GM19238 (cell line): Measurements from ENCODE around the gene GRM3.

Experiments used
- DNase-seq: peaks from one replicate; pipeline ENCODE4 v3.0.0; 2011; ENCODE audit warnings: low spot score; ENCODE audit not compliant: insufficient read length

The GRM3 gene

DNA sequence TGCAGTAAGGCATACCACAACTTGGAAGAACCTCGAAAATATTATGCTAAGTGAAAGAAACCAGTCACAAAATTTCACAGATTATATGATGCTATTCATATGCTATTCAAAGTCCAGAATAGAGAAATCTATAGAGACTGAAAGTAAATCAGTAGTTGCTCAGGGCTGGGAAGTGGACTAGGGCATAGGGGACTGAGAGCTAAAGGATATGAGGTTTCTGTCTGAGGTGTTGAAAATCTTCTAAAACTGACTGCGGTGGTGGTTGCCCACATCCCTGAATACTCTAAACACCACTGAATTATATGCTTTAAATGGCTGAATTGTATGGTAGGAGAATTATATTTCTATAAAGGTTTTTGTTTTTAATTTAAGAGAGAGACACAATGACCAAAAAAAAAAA lies 254.5 kb downstream of the GRM3 start:
- no peak for DNase-seq

- DNase-seq, result no peak
Observed at GRCh38 chr7:86900886-86901285, 257.2 kb downstream of the GRM3 start.

DNA sequence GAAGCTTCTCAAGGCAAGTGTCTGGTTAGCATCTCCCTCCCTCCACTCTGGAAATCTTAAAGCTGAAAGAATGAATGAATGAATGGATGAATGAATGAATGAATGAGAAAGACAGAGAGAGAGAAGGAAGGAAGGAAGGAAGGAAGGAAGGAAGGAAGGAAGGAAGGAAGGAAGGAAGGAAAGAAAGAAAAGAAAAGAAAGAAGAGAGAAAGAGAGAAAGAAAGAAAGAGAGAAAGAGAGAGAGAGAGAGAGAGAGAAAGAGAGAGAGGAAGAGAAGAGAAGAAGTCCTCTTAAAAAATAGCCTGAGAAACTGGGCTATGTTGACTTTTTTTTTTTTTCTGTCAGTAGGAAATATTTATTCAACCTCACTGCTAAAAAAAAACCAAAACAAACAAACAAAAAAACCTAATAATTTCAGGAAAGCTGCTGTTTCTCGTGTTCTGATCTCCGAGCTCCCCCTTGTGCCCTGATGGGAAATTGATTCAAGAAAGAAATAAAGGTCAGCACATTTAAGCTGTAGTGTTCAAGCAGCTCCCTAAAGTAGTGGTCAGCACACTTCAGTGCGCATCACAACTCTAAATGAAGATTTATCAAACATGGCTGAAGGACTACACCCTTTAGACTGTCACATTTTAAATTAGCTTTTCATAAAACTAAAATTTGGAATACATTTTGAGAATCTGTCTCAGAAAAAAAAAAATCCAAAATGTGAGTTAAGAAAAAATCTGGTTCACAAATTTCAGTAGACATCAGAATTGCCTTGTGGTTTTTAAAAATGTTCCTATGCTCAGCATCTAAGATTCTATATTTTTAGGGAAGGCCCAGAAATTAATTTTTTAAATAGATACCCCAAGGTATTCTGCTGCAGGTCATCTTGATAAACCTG lies 261.5 kb downstream of the GRM3 start:
- no peak for DNase-seq

GRCh38 chr7:86908948-86909347 lies 265.2 kb downstream of the GRM3 start:
- DNase-seq, result no peak

GRCh38 chr7:86911659-86912058 lies 267.9 kb downstream of the GRM3 start:
- DNase-seq, result no peak

GRCh38 chr7:86913709-86914108 lies 270.0 kb downstream of the GRM3 start:
- DNase-seq, result no peak
